Measurements from ENCODE around the gene FBXW11. TPM values are rescaled to one million over a fixed set of nuclear protein-coding genes. Genes with fewer than 3 reads are reported as not detected.

The FBXW11 gene
- total RNA-seq, 2 experiments from 2014 or later = 31.2 to 50.4 TPM

- ATAC-seq (no peak), DNase-seq (no peak)
- Mint-ChIP-seq H3K36me3 (peaks cover 1% of the 10 kb centered on the region), H3K4me1 (peaks cover 34% of the 10 kb centered on the region), H3K27me3 (no peaks in the 10 kb centered on the region), H3K4me3 (peak overlapping the region; percentile 95), H3K27ac (peak overlapping the region; percentile 98), H3K9me3 (ENCODE audit: low read depth) (no peaks in the 10 kb centered on the region)
- CTCF ChIA-PET = interaction anchor here (0.7 to 7.0 kb wide), 8 partner anchors 12 to 274 kb away, joined by 3 to 34 read pairs (median 12); partner anchors contain the start of gene STK10
Measured at GRCh38 chr5:172008111-172008455, 1.6 kb upstream of the FBXW11 start.

- DNase-seq (no peak), ATAC-seq (no peak)
- Mint-ChIP-seq H3K4me3 (peak overlapping the region; percentile 95), H3K9me3 (ENCODE audit: low read depth) (no peaks in the 10 kb centered on the region), H3K27me3 (no peaks in the 10 kb centered on the region), H3K36me3 (peaks cover 1% of the 10 kb centered on the region), H3K4me1 (peaks cover 39% of the 10 kb centered on the region), H3K27ac (peak overlapping the region; percentile 98)
- CTCF ChIA-PET = interaction anchor here (0.7 to 7.0 kb wide), 22 partner anchors 8 to 588 kb away, joined by 3 to 34 read pairs (median 4); partner anchors contain the start of genes FGF18 and STK10
Measured at GRCh38 chr5:172007175-172008110, 1.0 kb upstream of the FBXW11 start.

- peak; percentile 1 for ATAC-seq
- no peaks in the 10 kb centered on the region for H3K27me3 Mint-ChIP-seq
- peak; percentile 53 for DNase-seq
- peaks cover 7% of the 10 kb centered on the region for H3K36me3 Mint-ChIP-seq
- peaks cover 51% of the 10 kb centered on the region for H3K4me1 Mint-ChIP-seq
- no peaks in the 10 kb centered on the region for H3K9me3 Mint-ChIP-seq (ENCODE audit: low read depth)
- CTCF ChIA-PET = interaction anchor here (0.9 to 7.0 kb wide), 13 partner anchors 10 to 586 kb away, joined by 3 to 34 read pairs (median 6); partner anchors contain the start of genes FGF18 and STK10
- peak overlapping the region; percentile 97 for H3K27ac Mint-ChIP-seq
- H3K4me3 Mint-ChIP-seq = peak overlapping the region; percentile 95
Measured at GRCh38 chr5:172005708-172006320, 624 bp downstream of the FBXW11 start.

GRCh38 chr5:172004824-172005237 is 1.6 kb downstream of the FBXW11 start:
- ATAC-seq = no peak
- Mint-ChIP-seq H3K4me1 (peaks cover 51% of the 10 kb centered on the region), H3K27ac (peak overlapping the region; percentile 97), H3K4me3 (peak overlapping the region; percentile 95), H3K36me3 (peaks cover 13% of the 10 kb centered on the region), H3K9me3 (ENCODE audit: low read depth) (peaks cover 3% of the 10 kb centered on the region), H3K27me3 (no peaks in the 10 kb centered on the region)
- peak; percentile 53 for DNase-seq
- CTCF ChIA-PET = interaction anchor here (0.8 to 7.0 kb wide), 8 partner anchors 20 to 447 kb away, joined by 3 to 34 read pairs (median 12); partner anchors contain the start of gene STK10

- no peak overlapping the region for H3K4me3 Mint-ChIP-seq
- H3K27ac Mint-ChIP-seq = no peak overlapping the region
- H3K4me1 Mint-ChIP-seq = peaks cover 58% of the 10 kb centered on the region
- CTCF ChIA-PET = interaction anchor here (1.3 to 5.6 kb wide), 2 partner anchors 19 to 92 kb away, joined by 5 to 22 read pairs; no protein-coding TSS in a partner anchor
- no peak for ATAC-seq
- DNase-seq = no peak
- H3K36me3 Mint-ChIP-seq = peaks cover 15% of the 10 kb centered on the region
- H3K9me3 Mint-ChIP-seq (ENCODE audit: low read depth) = peaks cover 3% of the 10 kb centered on the region
- H3K27me3 Mint-ChIP-seq = no peaks in the 10 kb centered on the region
Measured at GRCh38 chr5:172003746-172004145, 2.7 kb downstream of the FBXW11 start.

GRCh38 chr5:172002840-172003512 is 3.5 kb downstream of the FBXW11 start:
- peaks cover 55% of the 10 kb centered on the region for H3K4me1 Mint-ChIP-seq
- H3K9me3 Mint-ChIP-seq (ENCODE audit: low read depth) = peaks cover 3% of the 10 kb centered on the region
- peaks cover 15% of the 10 kb centered on the region for H3K36me3 Mint-ChIP-seq
- no peak overlapping the region for H3K4me3 Mint-ChIP-seq
- DNase-seq (no peak), ATAC-seq (no peak)
- CTCF ChIA-PET = interaction anchor here (1.3 to 5.6 kb wide), 2 partner anchors 19 to 91 kb away, joined by 5 to 22 read pairs; no protein-coding TSS in a partner anchor
- no peaks in the 10 kb centered on the region for H3K27me3 Mint-ChIP-seq
- no peak overlapping the region for H3K27ac Mint-ChIP-seq

- Mint-ChIP-seq H3K4me3 (no peak overlapping the region), H3K9me3 (ENCODE audit: low read depth) (peaks cover 3% of the 10 kb centered on the region), H3K4me1 (peaks cover 48% of the 10 kb centered on the region), H3K36me3 (peaks cover 15% of the 10 kb centered on the region), H3K27ac (no peak overlapping the region), H3K27me3 (no peaks in the 10 kb centered on the region)
- DNase-seq = no peak
- no peak for ATAC-seq
- CTCF ChIA-PET = interaction anchor here (0.7 kb wide), 1 partner anchor 141 kb away, joined by 3 read pairs; no protein-coding TSS in a partner anchor
Measured at GRCh38 chr5:172002310-172002709, 4.1 kb downstream of the FBXW11 start.

GRCh38 chr5:171999877-172000276 is 6.6 kb downstream of the FBXW11 start:
- DNase-seq = no peak
- Mint-ChIP-seq H3K4me3 (no peak overlapping the region), H3K36me3 (peaks cover 31% of the 10 kb centered on the region), H3K9me3 (ENCODE audit: low read depth) (peaks cover 3% of the 10 kb centered on the region), H3K27me3 (no peaks in the 10 kb centered on the region), H3K27ac (no peak overlapping the region), H3K4me1 (peaks cover 40% of the 10 kb centered on the region)
- CTCF ChIA-PET = interaction anchor here (1.3 kb wide), 1 partner anchor 87 kb away, joined by 3 read pairs; no protein-coding TSS in a partner anchor
- ATAC-seq = no peak

GRCh38 chr5:171999100-171999499 is 7.3 kb downstream of the FBXW11 start:
- Mint-ChIP-seq H3K36me3 (peaks cover 33% of the 10 kb centered on the region), H3K27ac (no peak overlapping the region), H3K9me3 (ENCODE audit: low read depth) (peaks cover 3% of the 10 kb centered on the region), H3K4me1 (peaks cover 36% of the 10 kb centered on the region), H3K4me3 (no peak overlapping the region), H3K27me3 (no peaks in the 10 kb centered on the region)
- CTCF ChIA-PET = interaction anchor here (1.0 kb wide), 1 partner anchor 88 kb away, joined by 3 read pairs; no protein-coding TSS in a partner anchor
- ATAC-seq (no peak), DNase-seq (no peak)

GRCh38 chr5:171997011-171997410 is 9.4 kb downstream of the FBXW11 start:
- CTCF ChIA-PET = interaction anchor here (1.8 kb wide), 1 partner anchor 84 kb away, joined by 5 read pairs; no protein-coding TSS in a partner anchor
- Mint-ChIP-seq H3K9me3 (ENCODE audit: low read depth) (peaks cover 3% of the 10 kb centered on the region), H3K4me1 (peaks cover 20% of the 10 kb centered on the region), H3K27me3 (no peaks in the 10 kb centered on the region), H3K4me3 (no peak overlapping the region), H3K36me3 (peaks cover 43% of the 10 kb centered on the region), H3K27ac (no peak overlapping the region)
- DNase-seq (no peak), ATAC-seq (no peak)

- Mint-ChIP-seq H3K36me3 (peaks cover 51% of the 10 kb centered on the region), H3K9me3 (ENCODE audit: low read depth) (no peaks in the 10 kb centered on the region), H3K4me3 (no peak overlapping the region), H3K27ac (no peak overlapping the region), H3K4me1 (peaks cover 22% of the 10 kb centered on the region), H3K27me3 (no peaks in the 10 kb centered on the region)
- ATAC-seq (no peak), DNase-seq (no peak)
- CTCF ChIA-PET = interaction anchor here (1.0 kb wide), 1 partner anchor 10 kb away, joined by 3 read pairs; no protein-coding TSS in a partner anchor
Measured at GRCh38 chr5:171992813-171993212, 13.6 kb downstream of the FBXW11 start.

GRCh38 chr5:171992305-171992704 is 14.1 kb downstream of the FBXW11 start:
- no peaks in the 10 kb centered on the region for H3K27me3 Mint-ChIP-seq
- H3K4me1 Mint-ChIP-seq = peaks cover 23% of the 10 kb centered on the region
- peaks cover 54% of the 10 kb centered on the region for H3K36me3 Mint-ChIP-seq
- no peak overlapping the region for H3K4me3 Mint-ChIP-seq
- CTCF ChIA-PET = interaction anchor here (1.0 kb wide), 1 partner anchor 9 kb away, joined by 3 read pairs; no protein-coding TSS in a partner anchor
- no peak for ATAC-seq
- H3K9me3 Mint-ChIP-seq (ENCODE audit: low read depth) = no peaks in the 10 kb centered on the region
- DNase-seq = no peak
- no peak overlapping the region for H3K27ac Mint-ChIP-seq

- Mint-ChIP-seq H3K27ac (no peak overlapping the region), H3K36me3 (peaks cover 48% of the 10 kb centered on the region), H3K4me3 (no peak overlapping the region), H3K4me1 (peaks cover 32% of the 10 kb centered on the region), H3K9me3 (ENCODE audit: low read depth) (no peaks in the 10 kb centered on the region), H3K27me3 (no peaks in the 10 kb centered on the region)
- DNase-seq (no peak), ATAC-seq (no peak)
- CTCF ChIA-PET = no interaction called here
Measured at GRCh38 chr5:171990713-171991015, 15.8 kb downstream of the FBXW11 start.
